ENCODE results near the gene CELF4. TPM values are rescaled to one million over a fixed set of nuclear protein-coding genes. Genes with fewer than 3 reads are reported as not detected.

Gene CELF4
- total and polyA plus RNA-seq, 2 of the 4 experiments (the other 2 are of a cell fraction), result not detected

DNA sequence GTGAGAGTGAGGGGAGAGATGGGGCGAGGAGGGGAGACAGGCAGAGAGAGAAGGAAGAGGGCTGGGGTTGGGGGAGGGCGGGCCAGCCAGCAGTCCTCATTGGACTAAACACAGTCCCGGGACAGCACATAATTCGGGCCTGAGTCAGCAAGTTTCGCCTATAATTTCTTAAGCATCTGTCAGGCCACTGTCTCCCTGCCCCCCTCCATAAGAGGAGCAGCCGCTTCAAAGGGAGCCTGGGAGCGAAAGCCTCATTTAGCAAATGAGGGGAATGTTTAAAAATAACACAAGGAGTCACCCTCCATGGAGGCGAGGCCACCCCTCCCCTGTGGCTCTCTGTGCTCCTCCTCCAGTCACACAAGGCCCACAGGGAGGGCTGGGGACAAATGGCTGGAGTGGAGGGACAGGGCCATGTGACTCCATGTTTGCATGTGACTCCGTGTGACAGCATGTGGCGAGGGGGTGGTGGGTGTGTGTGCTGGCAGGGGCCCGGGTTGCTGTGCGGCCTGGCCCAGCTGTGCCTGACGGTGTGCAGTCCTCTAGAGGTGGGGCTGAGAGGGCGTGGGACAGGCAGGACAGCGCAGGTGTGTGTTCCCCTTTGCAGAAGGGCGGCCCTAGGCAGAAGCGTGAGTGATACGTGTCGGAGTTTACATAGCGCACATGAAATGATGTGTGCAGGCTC, 162.4 kb downstream of the CELF4 start:
- dilution Hi-C loops (cut with HindIII; ENCODE audit: low sequenced_read_pairs, unreplicated experiment), result no loop called here
- H3K79me1 ChIP-seq (ENCODE audit: low read depth in 1 of 2, low read length in 2 of 2), result no peaks in the 10 kb centered on the region

More for the DNA sequence above, 162.4 kb downstream of the CELF4 start:
- no peaks in the 10 kb centered on the region for H3K9me3 ChIP-seq (ENCODE audit: control insufficient read depth, insufficient read depth, low read length)
- H2AK9ac ChIP-seq (replicated peaks; ENCODE audit: low read depth, low read length, poor library complexity), result peak overlapping the region; percentile 66
- H2BK15ac ChIP-seq (ENCODE audit: low read depth, low read length), result peak overlapping the region; percentile 30; the same call in 2 of the 3 replicates
- H3K9ac ChIP-seq (ENCODE audit: low read depth, low read length), result peak overlapping the region; percentile 21; the same call in 1 of the 2 replicates
- H3K4me2 ChIP-seq (ENCODE audit: low read depth, low read length), result peak overlapping the region; percentile 23; the same call in 1 of the 2 replicates
- ChIA-PET CTCF (no interaction called here), POLR2A (ENCODE audit: unreplicated experiment) (no interaction called here)
- H3K4me3 ChIP-seq (ENCODE audit: insufficient read depth, low read depth, low read length), result no peak overlapping the region
- intact Hi-C loops (cut with micrococcal nuclease), result no loop called here
- no peaks in the 10 kb centered on the region for H3K36me3 ChIP-seq (ENCODE audit: control insufficient read depth, insufficient read depth, low read length)
- H2BK120ac ChIP-seq (ENCODE audit: low read depth, low read length), result peak overlapping the region; percentile 97
- BruUV-seq (replicated peaks), result no TSS peak
- peak overlapping the region; percentile 91 for H2AFZ ChIP-seq (replicated peaks; ENCODE audit: low read length, poor library complexity)
- peaks cover 4% of the 10 kb centered on the region; the same call in 1 of the 2 replicates for H3K9me1 ChIP-seq (ENCODE audit: insufficient read depth, low read length)
- peak; percentile 96 for ATAC-seq (ENCODE audit: low read depth)
- no peak overlapping the region for H3K56ac ChIP-seq (ENCODE audit: extremely low read depth, insufficient read depth, low read length)
- peak overlapping the region; percentile 63 for H3K14ac ChIP-seq (replicated peaks; ENCODE audit: low read depth, low read length)
- H3K4me1 ChIP-seq (ENCODE audit: control insufficient read depth, insufficient read depth, low read length), result peaks cover 12% of the 10 kb centered on the region; the same call in 1 of the 2 replicates
- peak overlapping the region; percentile 89 to 90; a peak in 3 of 4 replicates for H4K8ac ChIP-seq (ENCODE audit: low read depth in 2 of 2, low read length in 2 of 2)
- peak overlapping the region; percentile 91 for H3K4ac ChIP-seq (ENCODE audit: low read depth, low read length)
- H4K5ac ChIP-seq (ENCODE audit: low read depth, low read length), result peak overlapping the region; percentile 70; the same call in 1 of the 2 replicates
- H3K27me3 ChIP-seq (ENCODE audit: control insufficient read depth, insufficient read depth, low read length), result no peaks in the 10 kb centered on the region
- H3K18ac ChIP-seq (ENCODE audit: low read depth, low read length), result peak overlapping the region; percentile 59; the same call in 1 of the 2 replicates
- H2AK5ac ChIP-seq (ENCODE audit: low read depth, low read length), result peak overlapping the region; percentile 76; the same call in 1 of the 2 replicates
- H3K27ac ChIP-seq (ENCODE audit: insufficient read depth, low read length), result peak overlapping the region; percentile 88
- H2BK5ac ChIP-seq (ENCODE audit: low read depth, low read length, poor library complexity, severe bottlenecking), result peak overlapping the region; percentile 28
- TF ChIP-seq BHLHE40 (IDR thresholded peaks at IDR 0.05; ENCODE audit: low read depth, low read length), result peak; percentile 79; the same call in 1 of the 2 replicates
- peak; percentile 54; the same call in 1 of the 2 replicates for TF ChIP-seq NFE2L2 (IDR thresholded peaks at IDR 0.05; ENCODE audit: low read depth, low read length)
- 0 out of 2 replicates have a peak, but pooled peaks have one; percentile 24 for TF ChIP-seq FOS (IDR thresholded peaks at IDR 0.05; ENCODE audit: low read depth, low read length)
- no peak for TF ChIP-seq MXI1 (IDR thresholded peaks at IDR 0.05; ENCODE audit: borderline replicate concordance, low read depth, low read length)
- no peak for TF ChIP-seq MAZ (IDR thresholded peaks at IDR 0.05; ENCODE audit: borderline replicate concordance, low read depth, low read length)
- TF ChIP-seq RCOR1 (IDR thresholded peaks at IDR 0.05; ENCODE audit: insufficient replicate concordance, low read length), result peak; percentile 80
- TF ChIP-seq, protein P1, sequence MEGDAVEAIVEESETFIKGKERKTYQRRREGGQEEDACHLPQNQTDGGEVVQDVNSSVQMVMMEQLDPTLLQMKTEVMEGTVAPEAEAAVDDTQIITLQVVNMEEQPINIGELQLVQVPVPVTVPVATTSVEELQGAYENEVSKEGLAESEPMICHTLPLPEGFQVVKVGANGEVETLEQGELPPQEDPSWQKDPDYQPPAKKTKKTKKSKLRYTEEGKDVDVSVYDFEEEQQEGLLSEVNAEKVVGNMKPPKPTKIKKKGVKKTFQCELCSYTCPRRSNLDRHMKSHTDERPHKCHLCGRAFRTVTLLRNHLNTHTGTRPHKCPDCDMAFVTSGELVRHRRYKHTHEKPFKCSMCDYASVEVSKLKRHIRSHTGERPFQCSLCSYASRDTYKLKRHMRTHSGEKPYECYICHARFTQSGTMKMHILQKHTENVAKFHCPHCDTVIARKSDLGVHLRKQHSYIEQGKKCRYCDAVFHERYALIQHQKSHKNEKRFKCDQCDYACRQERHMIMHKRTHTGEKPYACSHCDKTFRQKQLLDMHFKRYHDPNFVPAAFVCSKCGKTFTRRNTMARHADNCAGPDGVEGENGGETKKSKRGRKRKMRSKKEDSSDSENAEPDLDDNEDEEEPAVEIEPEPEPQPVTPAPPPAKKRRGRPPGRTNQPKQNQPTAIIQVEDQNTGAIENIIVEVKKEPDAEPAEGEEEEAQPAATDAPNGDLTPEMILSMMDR (conservative IDR thresholded peaks at IDR 0.05; ENCODE audit: low read depth, low read length), result no peak
- TF ChIP-seq, protein P2, sequence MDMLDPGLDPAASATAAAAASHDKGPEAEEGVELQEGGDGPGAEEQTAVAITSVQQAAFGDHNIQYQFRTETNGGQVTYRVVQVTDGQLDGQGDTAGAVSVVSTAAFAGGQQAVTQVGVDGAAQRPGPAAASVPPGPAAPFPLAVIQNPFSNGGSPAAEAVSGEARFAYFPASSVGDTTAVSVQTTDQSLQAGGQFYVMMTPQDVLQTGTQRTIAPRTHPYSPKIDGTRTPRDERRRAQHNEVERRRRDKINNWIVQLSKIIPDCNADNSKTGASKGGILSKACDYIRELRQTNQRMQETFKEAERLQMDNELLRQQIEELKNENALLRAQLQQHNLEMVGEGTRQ (IDR thresholded peaks at IDR 0.05; ENCODE audit: low read depth, low read length), result peak; percentile 49
- TF ChIP-seq MAFK (IDR thresholded peaks at IDR 0.05; ENCODE audit: low read depth, low read length), result peak; percentile 97
- no peaks in the 10 kb centered on the region for H4K20me1 ChIP-seq (ENCODE audit: insufficient read depth, low read length)
- 71% methylated on average over 6 of the region's 20 CpGs; no CpG with 5 or more reads in 1 of the 2 experiments for WGBS, 2 experiments (ENCODE audit: extremely low coverage in 2 of 2, insufficient read length in 1 of 2)
- peak overlapping the region; percentile 13 for H3K23ac ChIP-seq (ENCODE audit: low read depth, low read length)
- H4K91ac ChIP-seq (ENCODE audit: insufficient read depth, low read depth, low read length), result peak overlapping the region; percentile 93
- in situ Hi-C loops (cut with MboI; ENCODE audit: low sequenced_read_pairs), result loop anchor here (10.0 kb wide), 1 partner anchor 62 kb away; no protein-coding TSS in a partner anchor
- peak; percentile 86 for DNase-seq
- H2BK20ac ChIP-seq (ENCODE audit: low read depth, low read length), result peak overlapping the region; percentile 81
